ENCODE data around the gene NRXN3. TPM values are rescaled to one million over a fixed set of nuclear protein-coding genes. Genes with fewer than 3 reads are reported as not detected.

Gene NRXN3
- total and polyA plus RNA-seq, 2 experiments from 2014 or later, result 0.69 to 1.5 TPM

- no peak overlapping the region for H3K4me3 ChIP-seq
- H3K27me3 ChIP-seq, result no peaks in the 10 kb centered on the region
- TF ChIP-seq, protein P1, sequence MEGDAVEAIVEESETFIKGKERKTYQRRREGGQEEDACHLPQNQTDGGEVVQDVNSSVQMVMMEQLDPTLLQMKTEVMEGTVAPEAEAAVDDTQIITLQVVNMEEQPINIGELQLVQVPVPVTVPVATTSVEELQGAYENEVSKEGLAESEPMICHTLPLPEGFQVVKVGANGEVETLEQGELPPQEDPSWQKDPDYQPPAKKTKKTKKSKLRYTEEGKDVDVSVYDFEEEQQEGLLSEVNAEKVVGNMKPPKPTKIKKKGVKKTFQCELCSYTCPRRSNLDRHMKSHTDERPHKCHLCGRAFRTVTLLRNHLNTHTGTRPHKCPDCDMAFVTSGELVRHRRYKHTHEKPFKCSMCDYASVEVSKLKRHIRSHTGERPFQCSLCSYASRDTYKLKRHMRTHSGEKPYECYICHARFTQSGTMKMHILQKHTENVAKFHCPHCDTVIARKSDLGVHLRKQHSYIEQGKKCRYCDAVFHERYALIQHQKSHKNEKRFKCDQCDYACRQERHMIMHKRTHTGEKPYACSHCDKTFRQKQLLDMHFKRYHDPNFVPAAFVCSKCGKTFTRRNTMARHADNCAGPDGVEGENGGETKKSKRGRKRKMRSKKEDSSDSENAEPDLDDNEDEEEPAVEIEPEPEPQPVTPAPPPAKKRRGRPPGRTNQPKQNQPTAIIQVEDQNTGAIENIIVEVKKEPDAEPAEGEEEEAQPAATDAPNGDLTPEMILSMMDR (IDR thresholded peaks at IDR 0.05; ENCODE audit: low read depth, low read length), result no peak
- H3K27ac ChIP-seq, result no peak overlapping the region
- no peaks in the 10 kb centered on the region for H3K36me3 ChIP-seq
- no peaks in the 10 kb centered on the region for H3K9me3 ChIP-seq (ENCODE audit: low read depth)
- H3K4me1 ChIP-seq (ENCODE audit: low read depth), result no peaks in the 10 kb centered on the region
- DNase-seq (ENCODE audit: low read depth in 1 of 2, low spot score in 1 of 2), result no peak
Measured at GRCh38 chr14:78576437-78577166, 406.4 kb downstream of the NRXN3 start.

DNA sequence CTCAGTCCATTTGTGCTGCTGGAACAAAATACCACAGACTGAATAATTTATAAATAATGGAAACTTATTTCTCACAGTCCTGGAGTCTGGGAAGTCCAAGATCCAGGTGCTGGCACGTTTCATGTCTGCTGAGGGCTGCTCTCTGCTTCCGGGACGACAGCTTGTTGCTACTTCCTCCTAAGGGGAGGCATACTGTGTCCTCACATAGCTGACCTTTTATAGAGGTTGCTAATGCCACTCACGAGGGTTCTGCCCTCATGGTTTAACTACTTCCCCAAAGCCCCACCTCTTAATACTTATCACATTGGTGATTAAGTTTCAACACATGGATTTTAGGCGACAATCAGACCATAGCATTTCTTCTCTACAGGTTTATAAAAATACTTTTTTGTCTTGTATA, 411.1 kb downstream of the NRXN3 start:
- Histone ChIP-seq H3K4me3 (no peak overlapping the region), H3K4me1 (ENCODE audit: low read depth) (no peaks in the 10 kb centered on the region), H3K9me3 (ENCODE audit: low read depth) (no peaks in the 10 kb centered on the region), H3K36me3 (no peaks in the 10 kb centered on the region), H3K27ac (no peak overlapping the region), H3K27me3 (no peaks in the 10 kb centered on the region)
- TF ChIP-seq, protein P1 (IDR thresholded peaks at IDR 0.05; ENCODE audit: low read depth, low read length), result no peak
- no peak for DNase-seq (ENCODE audit: low read depth in 1 of 2, low spot score in 1 of 2)

GRCh38 chr14:78586681-78587080, 416.5 kb downstream of the NRXN3 start:
- TF ChIP-seq, protein P1 (IDR thresholded peaks at IDR 0.05; ENCODE audit: low read depth, low read length), result no peak
- Histone ChIP-seq H3K27ac (no peak overlapping the region), H3K27me3 (no peaks in the 10 kb centered on the region), H3K9me3 (ENCODE audit: low read depth) (no peaks in the 10 kb centered on the region), H3K4me3 (no peak overlapping the region), H3K36me3 (no peaks in the 10 kb centered on the region), H3K4me1 (ENCODE audit: low read depth) (no peaks in the 10 kb centered on the region)
- DNase-seq (ENCODE audit: low read depth in 1 of 2, low spot score in 1 of 2), result no peak

DNA sequence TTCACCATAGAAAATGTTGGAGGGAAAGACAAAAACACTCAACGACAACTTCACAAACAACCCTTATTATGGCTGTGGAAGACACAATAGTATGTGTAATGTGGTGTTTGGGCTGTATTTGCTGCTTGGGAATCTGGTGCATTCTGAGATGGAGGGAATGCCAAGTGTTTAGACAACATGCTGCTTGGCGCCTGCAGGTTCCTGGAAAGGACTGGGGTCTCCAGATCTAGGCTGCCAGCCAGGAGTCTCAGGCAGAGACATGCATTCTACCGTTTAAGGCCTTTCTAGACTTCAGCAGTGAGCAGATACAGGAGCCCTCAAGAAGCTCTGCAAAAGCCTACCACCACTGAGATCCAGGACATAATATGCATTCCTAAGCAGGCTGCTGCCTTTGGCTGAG, 418.7 kb downstream of the NRXN3 start:
- no peak for DNase-seq (ENCODE audit: low read depth in 1 of 2, low spot score in 1 of 2)
- Histone ChIP-seq H3K4me1 (ENCODE audit: low read depth) (no peaks in the 10 kb centered on the region), H3K4me3 (no peak overlapping the region), H3K27me3 (no peaks in the 10 kb centered on the region), H3K9me3 (ENCODE audit: low read depth) (no peaks in the 10 kb centered on the region), H3K36me3 (no peaks in the 10 kb centered on the region), H3K27ac (no peak overlapping the region)
- TF ChIP-seq, protein P1 (IDR thresholded peaks at IDR 0.05; ENCODE audit: low read depth, low read length), result no peak

- TF ChIP-seq, protein P1 (IDR thresholded peaks at IDR 0.05; ENCODE audit: low read depth, low read length), result no peak
Measured at GRCh38 chr14:78592616-78593219, 422.5 kb downstream of the NRXN3 start.

More at GRCh38 chr14:78592616-78593219, 422.5 kb downstream of the NRXN3 start:
- H3K27me3 ChIP-seq, result no peaks in the 10 kb centered on the region
- no peak overlapping the region for H3K4me3 ChIP-seq
- H3K27ac ChIP-seq, result no peak overlapping the region
- H3K36me3 ChIP-seq, result no peaks in the 10 kb centered on the region
- DNase-seq (ENCODE audit: low read depth in 1 of 2, low spot score in 1 of 2), result no peak
- no peaks in the 10 kb centered on the region for H3K4me1 ChIP-seq (ENCODE audit: low read depth)
- H3K9me3 ChIP-seq (ENCODE audit: low read depth), result no peaks in the 10 kb centered on the region

Measured in cardiac muscle cell (in vitro differentiated cells and primary cell).